VCaP (cell line): ENCODE results near the gene GPR135.

ENCODE experiments used
- H3K27ac ChIP-seq: fragments of 450-650 bp; 2 replicates; pipeline ENCODE4 v1.5.1; 2017
- TF ChIP-seq, protein P1 (sequence below): fragments of 450-650 bp; conservative IDR thresholded peaks from 2 replicates; pipeline ENCODE4 v1.5.1; 2017; ENCODE audit warnings: mild to moderate bottlenecking, moderate library complexity

Gene GPR135

DNA sequence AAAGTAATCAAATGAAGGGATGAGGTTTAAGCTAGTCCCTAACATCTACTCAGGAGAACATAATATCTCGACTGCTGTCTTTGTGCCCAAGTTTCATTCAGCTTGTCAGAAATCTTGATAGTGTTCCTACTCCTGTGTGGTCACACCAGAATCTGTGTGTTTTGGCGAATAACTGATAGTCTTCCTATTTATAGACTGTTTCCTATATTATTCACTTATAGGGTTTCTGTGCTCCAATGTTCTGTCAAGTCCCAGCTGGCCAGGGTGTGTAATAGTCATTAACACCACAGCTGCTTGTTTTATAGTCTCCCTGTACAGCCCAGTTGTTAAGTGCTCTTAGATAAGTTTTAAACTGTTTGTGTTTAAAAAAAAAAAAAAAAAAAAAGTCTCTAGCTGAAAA, 45.9 kb downstream of the GPR135 start:
- no peak overlapping the region for H3K27ac ChIP-seq
- TF ChIP-seq, protein P1, sequence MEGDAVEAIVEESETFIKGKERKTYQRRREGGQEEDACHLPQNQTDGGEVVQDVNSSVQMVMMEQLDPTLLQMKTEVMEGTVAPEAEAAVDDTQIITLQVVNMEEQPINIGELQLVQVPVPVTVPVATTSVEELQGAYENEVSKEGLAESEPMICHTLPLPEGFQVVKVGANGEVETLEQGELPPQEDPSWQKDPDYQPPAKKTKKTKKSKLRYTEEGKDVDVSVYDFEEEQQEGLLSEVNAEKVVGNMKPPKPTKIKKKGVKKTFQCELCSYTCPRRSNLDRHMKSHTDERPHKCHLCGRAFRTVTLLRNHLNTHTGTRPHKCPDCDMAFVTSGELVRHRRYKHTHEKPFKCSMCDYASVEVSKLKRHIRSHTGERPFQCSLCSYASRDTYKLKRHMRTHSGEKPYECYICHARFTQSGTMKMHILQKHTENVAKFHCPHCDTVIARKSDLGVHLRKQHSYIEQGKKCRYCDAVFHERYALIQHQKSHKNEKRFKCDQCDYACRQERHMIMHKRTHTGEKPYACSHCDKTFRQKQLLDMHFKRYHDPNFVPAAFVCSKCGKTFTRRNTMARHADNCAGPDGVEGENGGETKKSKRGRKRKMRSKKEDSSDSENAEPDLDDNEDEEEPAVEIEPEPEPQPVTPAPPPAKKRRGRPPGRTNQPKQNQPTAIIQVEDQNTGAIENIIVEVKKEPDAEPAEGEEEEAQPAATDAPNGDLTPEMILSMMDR: no peak

DNA sequence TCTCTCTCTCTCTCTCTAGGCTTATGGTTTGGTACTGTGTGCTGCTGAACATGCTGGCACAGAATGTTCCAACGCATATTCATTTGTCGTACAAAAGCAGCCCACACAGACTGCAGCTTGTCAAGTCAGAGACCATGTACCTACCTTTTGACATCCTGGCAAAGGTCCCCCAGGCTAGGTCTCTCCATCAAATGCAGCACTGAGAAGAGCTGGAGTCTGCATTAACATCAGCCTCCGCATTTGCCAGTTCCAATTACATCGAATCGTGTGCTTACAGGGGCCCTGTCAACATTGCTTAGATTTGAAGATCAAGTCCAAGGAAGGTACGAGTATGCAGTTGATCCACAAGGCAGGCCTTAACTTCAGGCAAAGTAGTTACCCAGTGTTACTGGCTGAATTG, 47.9 kb downstream of the GPR135 start:
- TF ChIP-seq, protein P1: no peak
- H3K27ac ChIP-seq: no peak overlapping the region

DNA sequence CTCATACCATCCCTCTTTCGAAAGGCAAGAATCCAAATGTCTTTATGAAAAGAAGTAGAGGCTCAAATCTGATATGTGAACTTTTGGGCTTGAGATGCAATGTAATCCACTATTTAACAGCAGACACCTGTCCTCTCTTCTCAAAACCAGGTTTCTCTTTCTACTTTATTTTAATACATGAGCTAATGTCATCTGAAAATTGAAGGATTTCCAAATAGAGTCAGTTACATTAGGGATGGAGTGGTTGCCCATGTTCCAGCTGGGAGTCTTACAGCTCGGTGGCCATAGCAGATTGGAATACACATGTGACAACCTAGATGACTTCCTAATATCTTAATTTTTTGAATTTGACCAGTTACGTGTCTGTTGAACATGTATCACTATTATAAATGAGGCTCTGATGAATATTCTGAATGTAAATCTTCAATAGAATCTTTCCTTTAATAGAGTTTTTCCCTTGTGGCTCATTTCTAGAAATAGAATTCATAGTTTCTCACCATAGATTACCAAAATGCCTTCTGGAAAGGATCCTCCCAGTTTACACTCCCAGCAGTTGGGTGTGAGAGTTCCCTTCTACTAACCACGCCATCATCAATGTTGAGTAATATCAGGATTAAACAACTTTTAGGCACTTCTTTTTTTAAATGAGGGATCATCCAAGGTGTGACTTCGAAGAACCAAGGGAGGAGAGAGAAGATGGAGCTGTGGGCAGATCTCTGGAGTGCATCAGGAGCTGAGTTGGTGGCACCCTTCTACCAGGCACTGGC, 49.2 kb downstream of the GPR135 start:
- no peak overlapping the region for H3K27ac ChIP-seq
- TF ChIP-seq, protein P1: no peak
